Measurements from ENCODE around the gene SIDT2. TPM values are rescaled to one million over a fixed set of nuclear protein-coding genes. Genes with fewer than 3 reads are reported as not detected.
A peak's percentile ranks its signal among the peaks of the same experiment; 100 is the strongest.

Gene SIDT2
- total RNA-seq, 4 donors from 2014 or later, result 15.3 to 50.1 (median 33.6) TPM

GRCh38 chr11:117166491-117166890 lies 12.1 kb upstream of the SIDT2 start:
- H3K36me3 ChIP-seq, result peaks cover 0 to 98% of the 10 kb centered on the region in 2 donors
- H3K9me3 ChIP-seq, result no peaks in the 10 kb centered on the region
- no peak overlapping the region for H3K27ac ChIP-seq
- WGBS, 2 donors (ENCODE audit: low coverage in 1 of 2), result 50% methylated on average over 1 of the region's 1 CpG
- no peak for ATAC-seq
- TF ChIP-seq CTCF (IDR thresholded peaks at IDR 0.05), result no peak
- no peak for TF ChIP-seq POLR2AphosphoS5 (IDR thresholded peaks at IDR 0.05)
- no peak for TF ChIP-seq EP300 (IDR thresholded peaks at IDR 0.05)
- TF ChIP-seq POLR2A (IDR thresholded peaks at IDR 0.05), result no peak
- H3K4me1 ChIP-seq, result peaks cover 0 to 20% (median 0%) of the 10 kb centered on the region in 3 donors
- no peak overlapping the region for H3K4me3 ChIP-seq
- H3K27me3 ChIP-seq, result no peaks in the 10 kb centered on the region

DNA sequence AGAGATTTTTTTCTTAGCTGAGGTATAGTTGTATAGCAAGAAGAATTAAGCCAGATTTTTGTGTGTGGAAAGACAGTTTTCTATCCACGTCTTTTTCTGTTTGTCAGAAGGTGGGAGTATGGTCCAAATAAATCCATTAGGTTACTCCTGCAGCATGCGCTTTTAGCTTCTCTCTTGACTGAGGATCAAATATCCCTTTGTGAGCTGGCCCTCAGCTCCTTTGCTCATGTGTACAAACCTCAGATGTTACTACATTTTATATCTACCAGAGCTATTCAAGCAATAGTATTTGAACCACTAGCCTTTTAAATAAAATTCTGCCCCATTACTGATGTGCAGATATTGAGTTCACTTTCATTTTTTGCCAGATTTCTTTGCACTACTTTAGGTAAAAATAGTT lies 8.8 kb upstream of the SIDT2 start:
- 58 to 69% methylated on average over 2 of the region's 2 CpGs for WGBS, 2 donors (ENCODE audit: low coverage in 1 of 2)
- ATAC-seq, result no peak
- no peak overlapping the region for H3K27ac ChIP-seq

GRCh38 chr11:117170210-117170609 lies 8.3 kb upstream of the SIDT2 start:
- no peak overlapping the region for H3K4me3 ChIP-seq
- TF ChIP-seq POLR2AphosphoS5 (IDR thresholded peaks at IDR 0.05) (no peak), CTCF (IDR thresholded peaks at IDR 0.05) (no peak), EP300 (IDR thresholded peaks at IDR 0.05) (no peak), POLR2A (IDR thresholded peaks at IDR 0.05) (no peak)
- H3K27ac ChIP-seq, result no peak overlapping the region
- no peak for ATAC-seq
- 61 to 73% methylated on average over 9 of the region's 9 CpGs for WGBS, 2 donors (ENCODE audit: low coverage in 1 of 2)
- peaks cover 0 to 36% (median 0%) of the 10 kb centered on the region in 3 donors for H3K4me1 ChIP-seq
- no peaks in the 10 kb centered on the region for H3K9me3 ChIP-seq
- H3K36me3 ChIP-seq, result peaks cover 0 to 68% of the 10 kb centered on the region in 2 donors
- H3K27me3 ChIP-seq, result no peaks in the 10 kb centered on the region

More for the DNA sequence above, 8.8 kb upstream of the SIDT2 start:
- peaks cover 0 to 73% of the 10 kb centered on the region in 2 donors for H3K36me3 ChIP-seq
- no peaks in the 10 kb centered on the region for H3K9me3 ChIP-seq
- H3K27me3 ChIP-seq, result no peaks in the 10 kb centered on the region
- H3K4me3 ChIP-seq, result no peak overlapping the region
- no peak for TF ChIP-seq POLR2A (IDR thresholded peaks at IDR 0.05)
- no peak for TF ChIP-seq EP300 (IDR thresholded peaks at IDR 0.05)
- TF ChIP-seq POLR2AphosphoS5 (IDR thresholded peaks at IDR 0.05), result no peak
- no peak for TF ChIP-seq CTCF (IDR thresholded peaks at IDR 0.05)
- H3K4me1 ChIP-seq, result peaks cover 0 to 36% (median 0%) of the 10 kb centered on the region in 3 donors

GRCh38 chr11:117171007-117171403 lies 7.5 kb upstream of the SIDT2 start:
- TF ChIP-seq POLR2A (IDR thresholded peaks at IDR 0.05), result no peak
- no peak for TF ChIP-seq EP300 (IDR thresholded peaks at IDR 0.05)
- TF ChIP-seq POLR2AphosphoS5 (IDR thresholded peaks at IDR 0.05), result no peak
- TF ChIP-seq CTCF (IDR thresholded peaks at IDR 0.05), result no peak
- H3K27me3 ChIP-seq, result no peaks in the 10 kb centered on the region
- H3K9me3 ChIP-seq, result no peaks in the 10 kb centered on the region
- H3K4me3 ChIP-seq, result no peak overlapping the region
- peak overlapping the region in 2 of 4 donors; percentile 14 to 31 for H3K27ac ChIP-seq
- peaks cover 0 to 60% of the 10 kb centered on the region in 2 donors for H3K36me3 ChIP-seq
- H3K4me1 ChIP-seq, result peaks cover 0 to 42% (median 0%) of the 10 kb centered on the region in 3 donors
- 83 to 90% methylated on average over 1 to 2 of the region's 2 CpGs for WGBS, 2 donors (ENCODE audit: low coverage in 1 of 2)
- no peak for ATAC-seq

GRCh38 chr11:117171404-117172061 lies 7.0 kb upstream of the SIDT2 start:
- Histone ChIP-seq H3K4me1 (peaks cover 0 to 45% (median 0%) of the 10 kb centered on the region in 3 donors), H3K27ac (peak overlapping the region in 3 of 4 donors; percentile 11 to 31 (median 14)), H3K9me3 (no peaks in the 10 kb centered on the region), H3K36me3 (peaks cover 0 to 55% of the 10 kb centered on the region in 2 donors), H3K27me3 (no peaks in the 10 kb centered on the region), H3K4me3 (no peak overlapping the region)
- TF ChIP-seq POLR2AphosphoS5 (IDR thresholded peaks at IDR 0.05) (no peak), EP300 (IDR thresholded peaks at IDR 0.05) (no peak), CTCF (IDR thresholded peaks at IDR 0.05) (no peak), POLR2A (IDR thresholded peaks at IDR 0.05) (no peak)
- WGBS, 2 donors (ENCODE audit: low coverage in 1 of 2), result 61 to 75% methylated on average over 7 to 11 of the region's 14 CpGs
- ATAC-seq, result no peak

All from gastroesophageal sphincter (tissue), 4 donors.